Calu3 (cell line): ENCODE results near the gene PRKAR2B. TPM values are rescaled to one million over a fixed set of nuclear protein-coding genes. Genes with fewer than 3 reads are reported as not detected.

Source experiments
- BruUV-seq: library from RNA; stranded (reverse); fragments of 400-500 nt; replicated peaks from 2 replicates; lab custom pipeline; 2021; lab: Mats Ljungman, UMichigan
- CTCF ChIA-PET: fragments of 300-600 bp; sonication (Branson Sonifier 250); formaldehyde crosslinking; loops from one replicate; lab custom pipeline; 2022; ENCODE audit warnings: antibody characterized with exemption; lab: Charles Lee
- DNase-seq: peaks from one replicate; pipeline ENCODE4 v3.0.0; 2022
- H3K27ac Mint-ChIP-seq: one replicate; pipeline ENCODE4 v1.8.0; 2022; ENCODE audit warnings: mixed read lengths; ENCODE audit not compliant: unreplicated experiment
- H3K27me3 Mint-ChIP-seq: one replicate; pipeline ENCODE4 v1.8.0; 2022; ENCODE audit warnings: mixed read lengths; ENCODE audit not compliant: unreplicated experiment
- H3K36me3 Mint-ChIP-seq: one replicate; pipeline ENCODE4 v1.8.0; 2022; ENCODE audit warnings: mild to moderate bottlenecking, moderate library complexity, mixed read lengths; ENCODE audit not compliant: insufficient read depth, unreplicated experiment
- H3K4me1 Mint-ChIP-seq: one replicate; pipeline ENCODE4 v1.8.0; 2022; ENCODE audit warnings: mild to moderate bottlenecking, low read depth, mixed read lengths; ENCODE audit not compliant: unreplicated experiment
- H3K4me3 Mint-ChIP-seq: one replicate; pipeline ENCODE4 v1.8.0; 2022; ENCODE audit warnings: mild to moderate bottlenecking, low read depth, moderate library complexity, mixed read lengths; ENCODE audit not compliant: unreplicated experiment
- H3K9me3 Mint-ChIP-seq: one replicate; pipeline ENCODE4 v1.8.0; 2022; ENCODE audit warnings: low read depth, mixed read lengths; ENCODE audit not compliant: unreplicated experiment
- CTCF ChIP-seq: fragments of 200-600 bp; IDR thresholded peaks from one replicate; pipeline ENCODE4 v1.8.0; 2022; ENCODE audit warnings: antibody characterized with exemption; ENCODE audit not compliant: unreplicated experiment
- intact Hi-C: fragments of 100-400 bp; cut with micrococcal nuclease; formaldehyde crosslinking; loops from one replicate; pipeline ENCODE4 v1.10.0; 2022; ENCODE audit not compliant: unreplicated experiment
- total RNA-seq: library from RNA; stranded (reverse); gene quantifications from 2 replicates; pipeline ENCODE4 v1.2.3, GENCODE V29; 2022

The PRKAR2B gene
- total RNA-seq, 1 experiment from 2014 or later = 3.1 TPM

GRCh38 chr7:107169120-107170050 lies 124.9 kb downstream of the PRKAR2B start:
- peak overlapping the region; percentile 90 for H3K4me3 Mint-ChIP-seq
- TF ChIP-seq CTCF = no peak
- no peaks in the 10 kb centered on the region for H3K9me3 Mint-ChIP-seq
- CTCF ChIA-PET = interaction anchor here (0.6 to 1.4 kb wide), 5 partner anchors 10 to 705 kb away, joined by 3 to 5 read pairs (median 3); no protein-coding TSS in a partner anchor
- peak overlapping the region; percentile 98 for H3K27ac Mint-ChIP-seq
- BruUV-seq = no TSS peak
- peaks cover 20% of the 10 kb centered on the region for H3K4me1 Mint-ChIP-seq
- intact Hi-C loops = no loop called here
- DNase-seq = peak; percentile 93
- H3K27me3 Mint-ChIP-seq = no peaks in the 10 kb centered on the region
- H3K36me3 Mint-ChIP-seq = peaks cover 32% of the 10 kb centered on the region

GRCh38 chr7:107170051-107170915 lies 125.8 kb downstream of the PRKAR2B start:
- peak overlapping the region; percentile 90 for H3K4me3 Mint-ChIP-seq
- peaks cover 32% of the 10 kb centered on the region for H3K36me3 Mint-ChIP-seq
- TF ChIP-seq CTCF = no peak
- intact Hi-C loops = no loop called here
- peaks cover 23% of the 10 kb centered on the region for H3K4me1 Mint-ChIP-seq
- peak overlapping the region; percentile 98 for H3K27ac Mint-ChIP-seq
- CTCF ChIA-PET = interaction anchor here (0.7 to 1.0 kb wide), 2 partner anchors 10 to 859 kb away, joined by 3 to 5 read pairs; no protein-coding TSS in a partner anchor
- BruUV-seq = TSS peak; percentile 50
- no peaks in the 10 kb centered on the region for H3K9me3 Mint-ChIP-seq
- no peaks in the 10 kb centered on the region for H3K27me3 Mint-ChIP-seq
- no peak for DNase-seq

GRCh38 chr7:107171496-107171895 lies 127.0 kb downstream of the PRKAR2B start:
- H3K4me3 Mint-ChIP-seq = no peak overlapping the region
- H3K27ac Mint-ChIP-seq = no peak overlapping the region
- TF ChIP-seq CTCF = no peak
- DNase-seq = no peak
- intact Hi-C loops = no loop called here
- CTCF ChIA-PET = interaction anchor here (0.7 kb wide), 1 partner anchor 22 kb away, joined by 7 read pairs; no protein-coding TSS in a partner anchor
- H3K36me3 Mint-ChIP-seq = peaks cover 32% of the 10 kb centered on the region
- H3K4me1 Mint-ChIP-seq = peaks cover 23% of the 10 kb centered on the region
- no peaks in the 10 kb centered on the region for H3K9me3 Mint-ChIP-seq
- no peaks in the 10 kb centered on the region for H3K27me3 Mint-ChIP-seq
- TSS peak; percentile 5 for BruUV-seq

GRCh38 chr7:107172276-107173032 lies 127.9 kb downstream of the PRKAR2B start:
- Mint-ChIP-seq H3K4me3 (no peak overlapping the region), H3K27me3 (no peaks in the 10 kb centered on the region), H3K36me3 (peaks cover 31% of the 10 kb centered on the region), H3K9me3 (no peaks in the 10 kb centered on the region), H3K27ac (no peak overlapping the region), H3K4me1 (peaks cover 23% of the 10 kb centered on the region)
- TSS peak; percentile 3 for BruUV-seq
- TF ChIP-seq CTCF = no peak
- CTCF ChIA-PET = no interaction called here
- intact Hi-C loops = no loop called here
- DNase-seq = no peak
